OCI-LY1 (cell line): ENCODE data around the gene PHF23.

Experiments
- H2AFZ ChIP-seq: fragments of 200-600 bp; sonication (generic), shearing (Covaris generic); 2 replicates; pipeline ENCODE4 v1.6.0; 2014; ENCODE audit warnings: antibody characterized with exemption, mild to moderate bottlenecking, low read length
- H3F3A ChIP-seq: fragments of 200-600 bp; sonication (generic), shearing (Covaris generic); 2 replicates; pipeline ENCODE4 v1.6.0; 2014; ENCODE audit warnings: mild to moderate bottlenecking, antibody characterized with exemption, low read length, moderate library complexity; ENCODE audit not compliant: insufficient read depth
- H3K27ac ChIP-seq: fragments of 200-600 bp; sonication (generic); 2 replicates; pipeline ENCODE4 v1.5.1; 2014; ENCODE audit warnings: low read length, mixed run types, mild to moderate bottlenecking, low read depth; ENCODE audit not compliant: poor library complexity, severe bottlenecking
- H3K27me3 ChIP-seq: fragments of 200-600 bp; sonication (generic); 2 replicates; pipeline ENCODE4 v1.6.0; 2014; ENCODE audit warnings: antibody characterized with exemption, mild to moderate bottlenecking, low read length, moderate library complexity; ENCODE audit not compliant: insufficient read depth
- H3K36me3 ChIP-seq: fragments of 200-600 bp; sonication (generic); 2 replicates; pipeline ENCODE4 v1.6.1; 2014; ENCODE audit warnings: mild to moderate bottlenecking, antibody characterized with exemption, low read length, moderate library complexity, mixed read lengths; ENCODE audit not compliant: insufficient read depth
- H3K4me1 ChIP-seq: fragments of 200-600 bp; sonication (generic); 2 replicates; pipeline ENCODE4 v1.5.1; 2014; ENCODE audit warnings: mild to moderate bottlenecking, low read length, moderate library complexity; ENCODE audit not compliant: insufficient read depth, severe bottlenecking
- H3K4me2 ChIP-seq: fragments of 200-600 bp; sonication (generic), shearing (Covaris generic); 2 replicates; pipeline ENCODE4 v1.6.1; 2014; ENCODE audit warnings: low read length
- H3K4me3 ChIP-seq: fragments of 200-600 bp; sonication (generic); 2 replicates; pipeline ENCODE4 v1.5.1; 2014; ENCODE audit warnings: low read length, low read depth, mild to moderate bottlenecking, mixed read lengths; ENCODE audit not compliant: poor library complexity, severe bottlenecking
- H3K79me2 ChIP-seq: fragments of 200-600 bp; shearing (Covaris generic); 2 replicates; pipeline ENCODE4 v1.6.1; 2016; ENCODE audit warnings: mixed run types, low read length, mixed read lengths; ENCODE audit not compliant: insufficient read depth
- H3K9ac ChIP-seq: fragments of 200-600 bp; sonication (generic), shearing (Covaris generic); 2 replicates; pipeline ENCODE4 v1.6.1; 2014; ENCODE audit warnings: mild to moderate bottlenecking, low read length, mixed read lengths
- H3K9me2 ChIP-seq: fragments of 200-600 bp; sonication (generic), shearing (Covaris generic); 2 replicates; pipeline ENCODE4 v1.6.1; 2014; ENCODE audit warnings: low read depth, mild to moderate bottlenecking, low read length, mixed read lengths
- H3K9me3 ChIP-seq: fragments of 200-600 bp; shearing (Covaris generic); 2 replicates; pipeline ENCODE4 v1.6.1; 2014; ENCODE audit warnings: low read length, mixed read lengths
- H4K20me1 ChIP-seq: fragments of 200-600 bp; sonication (generic), shearing (Covaris generic); 2 replicates; pipeline ENCODE4 v1.6.0; 2016; ENCODE audit warnings: mild to moderate bottlenecking, low read length; ENCODE audit not compliant: insufficient read depth
- CTCF ChIP-seq: fragments of 200-600 bp; sonication (generic), shearing (Covaris generic); IDR thresholded peaks from 2 replicates; pipeline ENCODE4 v1.5.1; 2017; ENCODE audit warnings: mild to moderate bottlenecking, antibody characterized with exemption, low read length, moderate library complexity, mixed read lengths
- EZH2 ChIP-seq: fragments of 200-600 bp; sonication (generic), shearing (Covaris generic); IDR thresholded peaks from 2 replicates; pipeline ENCODE4 v1.8.0; 2017; ENCODE audit warnings: borderline replicate concordance, mixed run types, mild to moderate bottlenecking, antibody characterized with exemption, low read length, moderate library complexity, mixed read lengths

The PHF23 gene

GRCh38 chr17:7283471-7284216, 44.4 kb upstream of the PHF23 start:
- H3K79me2 ChIP-seq: no peaks in the 10 kb centered on the region
- no peaks in the 10 kb centered on the region for H4K20me1 ChIP-seq
- peaks cover 15% of the 10 kb centered on the region for H3K4me1 ChIP-seq
- H3F3A ChIP-seq: no peaks in the 10 kb centered on the region
- no peak overlapping the region for H3K27ac ChIP-seq
- no peak overlapping the region for H2AFZ ChIP-seq
- H3K27me3 ChIP-seq: peaks cover 12% of the 10 kb centered on the region
- H3K4me2 ChIP-seq: no peak overlapping the region
- H3K9me3 ChIP-seq: no peaks in the 10 kb centered on the region
- no peak overlapping the region for H3K9ac ChIP-seq
- TF ChIP-seq EZH2: no peak
- TF ChIP-seq CTCF: no peak
- no peak overlapping the region for H3K4me3 ChIP-seq
- H3K36me3 ChIP-seq: no peaks in the 10 kb centered on the region
- no peaks in the 10 kb centered on the region for H3K9me2 ChIP-seq

GRCh38 chr17:7282752-7283321, 43.6 kb upstream of the PHF23 start:
- H3K36me3 ChIP-seq: no peaks in the 10 kb centered on the region
- H2AFZ ChIP-seq: no peak overlapping the region
- H3K4me1 ChIP-seq: peaks cover 15% of the 10 kb centered on the region
- H3K79me2 ChIP-seq: no peaks in the 10 kb centered on the region
- no peak overlapping the region for H3K9ac ChIP-seq
- H3K27ac ChIP-seq: no peak overlapping the region
- H3K4me2 ChIP-seq: no peak overlapping the region
- no peak overlapping the region for H3K4me3 ChIP-seq
- TF ChIP-seq CTCF: no peak
- no peak for TF ChIP-seq EZH2
- no peaks in the 10 kb centered on the region for H3K9me3 ChIP-seq
- no peaks in the 10 kb centered on the region for H3F3A ChIP-seq
- H4K20me1 ChIP-seq: no peaks in the 10 kb centered on the region
- H3K27me3 ChIP-seq: 0 out of 2 replicates have a peak, but pooled peaks cover 7% of the 10 kb centered on the region
- no peaks in the 10 kb centered on the region for H3K9me2 ChIP-seq

- Histone ChIP-seq H3K4me1 (peaks cover 15% of the 10 kb centered on the region), H3K4me2 (peak overlapping the region; percentile 80), H3K36me3 (no peaks in the 10 kb centered on the region), H3K4me3 (peak overlapping the region; percentile 53), H3K27ac (no peak overlapping the region), H3K9me2 (no peaks in the 10 kb centered on the region), H3F3A (no peaks in the 10 kb centered on the region), H3K79me2 (no peaks in the 10 kb centered on the region), H3K27me3 (0 out of 2 replicates have a peak, but pooled peaks cover 7% of the 10 kb centered on the region), H4K20me1 (no peaks in the 10 kb centered on the region), H3K9ac (no peak overlapping the region), H3K9me3 (no peaks in the 10 kb centered on the region), H2AFZ (no peak overlapping the region)
- TF ChIP-seq EZH2 (no peak), CTCF (no peak)
Observed at GRCh38 chr17:7281953-7282751, 42.9 kb upstream of the PHF23 start.
